Lower leg skin (tissue), 3 donors: Measurements from ENCODE around the gene ANO9.

Experiments used
- CTCF ChIP-seq, 3 donors: fragments of 450-650 bp; IDR thresholded peaks; one replicate each; pipeline ENCODE4 v1.5.1; 2016; ENCODE audit warnings: antibody characterized with exemption in 3 of 3, mild to moderate bottlenecking in 3 of 3, moderate library complexity in 2 of 3
- POLR2A ChIP-seq, 2 donors: fragments of 450-650 bp; IDR thresholded peaks; one replicate each; pipeline ENCODE4 v1.6.1; 2016 to 2017; ENCODE audit warnings: antibody characterized with exemption in 2 of 2, mild to moderate bottlenecking in 1 of 2, moderate library complexity in 1 of 2

- TF ChIP-seq CTCF (IDR thresholded peaks at IDR 0.05), result no peak
- no peak for TF ChIP-seq POLR2A (IDR thresholded peaks at IDR 0.05)
These were observed 8.2 kb downstream of the ANO9 start for GRCh38 chr11:433641-434040.
